Endothelial cell of umbilical vein (primary cell): ENCODE results near the gene PPP1R7.

Experiments used
- CTCF ChIP-seq, 2 donors: IDR thresholded peaks; 1 replicate in 1 of 2; 2 replicates in 1 of 2; pipeline ENCODE4 v1.5.1; 2011; ENCODE audit warnings: low read length in 2 of 2, mild to moderate bottlenecking in 2 of 2, moderate library complexity in 2 of 2, control low read depth in 1 of 2, inconsistent platforms in 1 of 2, low read depth in 1 of 2; ENCODE audit not compliant: insufficient read depth in 1 of 2; ENCODE audit errors: extremely low read depth in 1 of 2
- EZH2 ChIP-seq: IDR thresholded peaks from 2 replicates; pipeline ENCODE4 v1.6.1; 2012; ENCODE audit warnings: borderline replicate concordance, low read depth, mild to moderate bottlenecking, moderate library complexity, low read length, inconsistent platforms; ENCODE audit not compliant: severe bottlenecking
- FOS ChIP-seq: IDR thresholded peaks from 2 replicates; pipeline ENCODE4 v1.6.1; 2011; ENCODE audit warnings: mild to moderate bottlenecking, low read length, moderate library complexity, borderline replicate concordance; ENCODE audit not compliant: insufficient read depth
- MYC ChIP-seq: IDR thresholded peaks from one replicate; pipeline ENCODE4 v1.6.1; 2011; ENCODE audit warnings: mild to moderate bottlenecking, low read depth, low read length
- POLR2A ChIP-seq: IDR thresholded peaks from 2 replicates; pipeline ENCODE4 v1.6.1; 2012; ENCODE audit warnings: low read depth, mild to moderate bottlenecking, control low read depth, low read length

GRCh38 chr2:241118737-241119505 is 31.3 kb upstream of the PPP1R7 start:
- TF ChIP-seq CTCF (IDR thresholded peaks at IDR 0.05; ENCODE audit: extremely low read depth in 1 of 2, insufficient read depth in 1 of 2, low read depth in 1 of 2, low read length in 2 of 2) (no peak), POLR2A (no peak), FOS (no peak), MYC (no peak), EZH2 (no peak)
